PC-3 (cell line): ENCODE measurements around the gene SLC35E3.

ENCODE experiments used
- EZH2phosphoT487 ChIP-seq: fragments of 300-600 bp; sonication (generic); IDR thresholded peaks from 2 replicates; pipeline ENCODE4 v1.6.1; 2018; ENCODE audit warnings: mild to moderate bottlenecking, antibody characterized with exemption, low read length, borderline replicate concordance
- TF ChIP-seq, protein P1 (sequence below): fragments of 300-600 bp; sonication (generic); conservative IDR thresholded peaks from 2 replicates; pipeline ENCODE4 v1.5.1; 2017; ENCODE audit warnings: antibody characterized with exemption, low read depth, mild to moderate bottlenecking, low read length

DNA sequence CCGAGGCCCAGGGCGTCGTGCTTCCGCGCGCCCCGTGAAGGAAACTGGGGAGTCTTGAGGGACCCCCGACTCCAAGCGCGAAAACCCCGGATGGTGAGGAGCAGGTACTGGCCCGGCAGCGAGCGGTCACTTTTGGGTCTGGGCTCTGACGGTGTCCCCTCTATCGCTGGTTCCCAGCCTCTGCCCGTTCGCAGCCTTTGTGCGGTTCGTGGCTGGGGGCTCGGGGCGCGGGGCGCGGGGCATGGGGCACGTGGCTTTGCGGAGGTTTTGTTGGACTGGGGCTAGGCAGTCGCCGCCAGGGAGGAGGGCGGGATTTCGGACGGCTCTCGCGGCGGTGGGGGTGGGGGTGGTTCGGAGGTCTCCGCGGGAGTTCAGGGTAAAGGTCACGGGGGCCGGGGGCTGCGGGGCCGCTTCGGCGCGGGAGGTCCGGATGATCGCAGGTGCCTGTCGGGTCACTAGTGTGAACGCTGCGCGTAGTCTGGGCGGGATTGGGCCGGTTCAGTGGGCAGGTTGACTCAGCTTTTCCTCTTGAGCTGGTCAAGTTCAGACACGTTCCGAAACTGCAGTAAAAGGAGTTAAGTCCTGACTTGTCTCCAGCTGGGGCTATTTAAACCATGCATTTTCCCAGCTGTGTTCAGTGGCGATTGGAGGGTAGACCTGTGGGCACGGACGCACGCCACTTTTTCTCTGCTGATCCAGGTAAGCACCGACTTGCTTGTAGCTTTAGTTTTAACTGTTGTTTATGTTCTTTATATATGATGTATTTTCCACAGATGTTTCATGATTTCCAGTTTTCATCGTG is 62.6 kb downstream of the SLC35E3 start:
- TF ChIP-seq, protein P1, sequence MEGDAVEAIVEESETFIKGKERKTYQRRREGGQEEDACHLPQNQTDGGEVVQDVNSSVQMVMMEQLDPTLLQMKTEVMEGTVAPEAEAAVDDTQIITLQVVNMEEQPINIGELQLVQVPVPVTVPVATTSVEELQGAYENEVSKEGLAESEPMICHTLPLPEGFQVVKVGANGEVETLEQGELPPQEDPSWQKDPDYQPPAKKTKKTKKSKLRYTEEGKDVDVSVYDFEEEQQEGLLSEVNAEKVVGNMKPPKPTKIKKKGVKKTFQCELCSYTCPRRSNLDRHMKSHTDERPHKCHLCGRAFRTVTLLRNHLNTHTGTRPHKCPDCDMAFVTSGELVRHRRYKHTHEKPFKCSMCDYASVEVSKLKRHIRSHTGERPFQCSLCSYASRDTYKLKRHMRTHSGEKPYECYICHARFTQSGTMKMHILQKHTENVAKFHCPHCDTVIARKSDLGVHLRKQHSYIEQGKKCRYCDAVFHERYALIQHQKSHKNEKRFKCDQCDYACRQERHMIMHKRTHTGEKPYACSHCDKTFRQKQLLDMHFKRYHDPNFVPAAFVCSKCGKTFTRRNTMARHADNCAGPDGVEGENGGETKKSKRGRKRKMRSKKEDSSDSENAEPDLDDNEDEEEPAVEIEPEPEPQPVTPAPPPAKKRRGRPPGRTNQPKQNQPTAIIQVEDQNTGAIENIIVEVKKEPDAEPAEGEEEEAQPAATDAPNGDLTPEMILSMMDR: 0 out of 2 replicates have a peak, but pooled peaks have one; percentile 5
- TF ChIP-seq EZH2phosphoT487: no peak
